HK-2 (cell line): ENCODE measurements around the gene RDM1.
"Not testable (repeated sequence)": the region's sequence is repeated elsewhere in the genome, so short reads cannot be mapped to it uniquely, and the experiment has no call there.

Experiments
- DNase-seq: peaks from one replicate; pipeline ENCODE4 v3.0.0-alpha.2; 2018; ENCODE audit not compliant: unreplicated experiment

Gene RDM1, protein sequence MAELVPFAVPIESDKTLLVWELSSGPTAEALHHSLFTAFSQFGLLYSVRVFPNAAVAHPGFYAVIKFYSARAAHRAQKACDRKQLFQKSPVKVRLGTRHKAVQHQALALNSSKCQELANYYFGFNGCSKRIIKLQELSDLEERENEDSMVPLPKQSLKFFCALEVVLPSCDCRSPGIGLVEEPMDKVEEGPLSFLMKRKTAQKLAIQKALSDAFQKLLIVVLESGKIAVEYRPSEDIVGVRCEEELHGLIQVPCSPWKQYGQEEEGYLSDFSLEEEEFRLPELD

GRCh38 chr17:35930211-35931065 is at the start of gene RDM1:
Gene RDM1, minus strand, starts transcription at chr17:35930773. Its CDS starts 46 bp downstream, at chr17:35930727.
- peak; percentile 85 for DNase-seq

GRCh38 chr17:35978346-35978745 is 47.8 kb upstream of the RDM1 start:
- no peak for DNase-seq

DNA sequence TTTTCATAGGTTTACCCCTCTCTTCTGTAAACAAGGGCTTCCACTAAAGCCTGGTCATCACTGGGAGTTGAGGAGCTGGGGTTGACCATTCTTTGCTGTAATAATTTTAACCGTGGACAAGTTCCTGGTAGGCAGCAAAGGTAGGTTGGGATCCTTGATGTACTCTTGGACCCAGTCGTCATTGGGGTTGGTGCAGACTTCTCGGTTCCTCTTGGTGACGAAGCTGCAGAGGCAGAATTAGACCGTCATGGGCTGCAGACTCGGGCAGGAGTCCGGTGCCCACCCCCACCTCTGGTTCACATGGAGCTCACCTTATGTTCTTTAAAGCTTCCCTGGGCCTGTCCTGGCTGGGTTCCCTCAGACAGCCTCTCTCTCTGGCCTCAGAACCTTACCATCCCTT is 46.9 kb upstream of the RDM1 start:
- no peak for DNase-seq

DNA sequence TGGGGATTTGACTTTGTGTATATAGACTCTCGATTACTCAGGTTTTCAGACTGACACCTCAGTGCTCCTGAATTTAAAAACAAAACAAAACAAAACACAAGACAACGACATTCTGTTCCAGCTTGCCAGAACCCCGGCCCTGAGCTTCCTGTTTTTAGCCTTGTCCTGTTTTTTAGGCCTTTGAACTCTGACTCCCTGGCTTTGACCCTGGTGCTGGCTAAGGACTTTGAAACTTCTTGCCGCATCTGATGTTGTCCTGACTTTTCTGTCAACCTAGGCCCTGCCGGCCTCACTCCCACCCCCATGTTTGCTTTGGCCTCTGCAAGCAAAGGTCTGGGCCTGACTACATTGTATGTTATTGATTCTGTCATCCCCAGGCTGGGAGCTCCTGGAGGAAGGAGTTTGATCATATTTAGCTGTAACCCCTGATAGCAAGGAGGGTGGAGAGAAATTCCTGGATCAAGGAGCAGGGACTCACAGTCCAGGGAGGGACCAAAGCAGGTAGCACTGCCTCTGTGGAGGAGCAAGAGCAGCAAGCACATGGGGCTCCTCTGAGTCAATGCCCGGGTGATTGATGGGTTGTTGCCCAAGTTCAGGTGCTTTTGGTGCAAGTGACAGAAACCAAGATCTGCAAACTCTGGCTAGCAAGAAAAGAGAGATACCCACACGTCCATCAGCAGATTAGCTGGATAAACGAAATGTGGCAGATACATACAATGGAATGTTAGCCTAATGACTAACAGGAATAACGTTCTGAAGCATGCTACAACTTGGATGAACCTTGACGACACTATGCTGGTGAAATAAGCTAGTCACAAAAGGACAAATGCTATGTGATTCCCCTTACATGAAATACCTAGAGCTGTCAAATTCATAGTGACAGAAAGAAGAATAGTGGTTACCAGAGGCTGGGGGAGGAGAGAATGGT is 43.0 kb upstream of the RDM1 start:
- DNase-seq, result no peak

DNA sequence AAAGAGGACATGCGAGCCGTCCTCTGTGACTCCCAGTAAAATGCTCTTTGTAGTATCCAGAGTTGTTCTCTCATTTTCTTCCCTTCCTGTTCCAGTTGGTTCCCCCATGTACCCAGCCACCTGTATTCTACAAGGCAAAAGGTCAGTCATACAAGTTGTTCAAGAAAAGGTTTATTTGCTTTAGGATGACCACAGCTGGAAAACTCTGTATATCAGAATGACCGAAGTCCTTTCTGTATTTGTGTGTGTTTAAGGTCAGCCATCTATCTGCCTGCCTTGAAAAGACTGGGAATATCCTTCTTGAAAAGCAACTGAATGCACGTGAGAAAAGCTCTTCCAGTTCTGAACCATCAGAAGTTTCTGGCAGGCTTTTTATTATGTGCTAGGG is 42.4 kb upstream of the RDM1 start:
- DNase-seq, result no peak

DNA sequence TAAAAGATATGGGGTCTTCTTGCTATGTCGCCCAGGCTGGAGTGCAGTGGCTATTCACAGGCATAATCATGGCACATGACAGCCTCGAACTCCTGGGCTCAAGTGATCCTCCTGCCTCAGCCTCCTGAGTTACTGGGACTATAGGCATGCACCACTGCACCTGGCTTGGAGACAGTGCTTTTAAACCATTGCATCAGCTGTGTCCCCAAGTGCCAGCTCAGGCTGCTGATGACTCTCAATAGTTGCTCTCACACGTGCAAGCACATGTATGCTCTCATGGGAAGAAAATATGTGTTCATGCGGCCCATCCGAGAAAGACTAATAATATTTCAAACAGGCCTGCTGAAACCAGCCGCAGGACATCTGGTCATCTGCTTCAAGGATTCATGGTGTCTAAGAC is 42.0 kb upstream of the RDM1 start:
- DNase-seq, result no peak

DNA sequence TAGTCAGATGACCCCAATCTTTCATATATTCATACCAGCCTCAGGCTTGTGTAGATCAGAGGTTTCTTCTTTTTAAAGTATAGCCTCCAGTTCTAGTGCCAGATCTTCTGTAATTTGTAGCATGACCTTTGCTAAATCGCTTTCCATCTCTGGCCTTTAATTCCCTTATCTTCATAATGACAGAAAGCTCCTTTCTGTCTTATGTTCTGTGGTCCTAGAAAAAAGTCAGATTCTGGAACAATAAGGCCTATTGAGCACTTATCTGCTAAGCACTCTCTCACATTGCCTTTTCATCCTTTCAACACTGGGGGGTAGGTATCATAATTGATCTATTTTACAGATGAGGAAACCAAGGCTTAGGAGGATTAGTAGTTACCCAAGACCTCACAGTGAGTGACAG is 41.5 kb upstream of the RDM1 start:
- no peak for DNase-seq

GRCh38 chr17:35969558-35970380 is 39.2 kb upstream of the RDM1 start:
- DNase-seq, result peak; percentile 67

DNA sequence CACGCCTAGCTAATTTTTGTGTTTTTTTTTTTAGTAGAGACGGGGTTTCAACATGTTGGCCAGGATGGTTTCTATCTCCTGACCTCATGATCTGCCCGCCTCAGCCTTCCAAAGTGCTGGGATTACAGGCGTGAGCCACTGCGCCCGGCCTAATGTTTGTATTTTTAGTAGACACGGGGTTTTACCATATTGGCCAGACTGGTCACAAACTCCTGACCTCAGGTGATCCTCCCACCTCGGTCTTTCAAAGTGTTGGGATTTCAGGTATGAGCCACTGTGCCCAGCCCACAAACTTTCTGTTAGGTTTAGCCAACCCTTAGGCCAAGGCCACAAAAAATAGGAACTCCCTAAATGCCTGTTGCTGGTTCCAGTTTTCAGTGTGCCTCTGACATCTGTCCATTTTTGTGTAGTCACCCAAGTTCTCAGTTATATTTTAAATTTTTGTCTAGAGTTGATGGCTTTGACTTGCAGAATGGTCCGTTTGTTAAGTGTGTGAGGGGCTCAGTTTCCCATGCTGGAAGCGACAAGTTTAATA is 38.0 kb upstream of the RDM1 start:
- no peak for DNase-seq

GRCh38 chr17:35965272-35965671 is 34.7 kb upstream of the RDM1 start:
- DNase-seq, result no peak

GRCh38 chr17:35963663-35964062 is 33.1 kb upstream of the RDM1 start:
- DNase-seq, result no peak

DNA sequence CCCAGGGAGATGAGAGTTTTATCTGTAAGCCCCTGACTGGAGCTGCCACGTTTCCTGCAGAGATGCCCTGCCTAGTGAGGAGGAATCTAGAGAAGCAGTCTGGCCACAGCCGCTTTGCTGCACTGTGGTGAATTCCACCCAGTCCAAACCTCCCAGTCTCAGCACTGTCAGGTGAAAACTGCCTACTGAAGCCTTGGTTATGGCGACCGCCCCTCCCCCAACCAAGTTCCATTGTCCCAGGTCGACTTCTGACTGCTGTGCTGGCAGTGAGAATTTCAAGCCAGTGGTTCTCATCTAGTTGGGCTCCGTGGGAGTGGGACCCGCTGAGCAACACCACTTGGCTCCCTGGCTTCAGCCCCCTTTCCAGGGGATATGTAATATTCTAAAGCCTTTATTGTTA is 23.1 kb upstream of the RDM1 start:
- no peak for DNase-seq

GRCh38 chr17:35949401-35949800 is 18.8 kb upstream of the RDM1 start:
- DNase-seq, result no peak

GRCh38 chr17:35948092-35948491 is 17.5 kb upstream of the RDM1 start:
- DNase-seq, result no peak

DNA sequence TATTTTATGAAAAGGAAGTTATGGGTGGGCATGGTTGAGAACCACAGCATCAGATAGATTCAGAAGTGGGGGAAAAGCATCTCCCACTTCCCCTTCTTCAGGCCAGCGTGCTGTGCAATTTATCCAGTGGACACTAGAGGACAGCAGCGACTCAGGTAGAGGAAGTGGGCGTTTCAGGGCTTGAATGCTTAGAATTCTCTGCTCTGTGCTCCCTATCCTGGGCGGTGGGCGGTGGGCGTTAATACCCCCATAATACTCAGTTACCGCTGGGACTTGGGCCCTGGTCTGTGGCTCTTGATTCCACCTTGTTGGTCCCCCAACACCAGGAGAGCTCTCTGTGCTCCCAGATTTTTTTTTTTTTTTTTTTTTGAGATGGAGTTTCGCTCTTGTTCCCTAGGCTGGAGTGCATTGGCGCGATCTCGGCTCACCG is 16.6 kb upstream of the RDM1 start:
- DNase-seq, result peak; percentile 38

- DNase-seq, result no peak
Observed at GRCh38 chr17:35944151-35944550, 13.6 kb upstream of the RDM1 start.

DNA sequence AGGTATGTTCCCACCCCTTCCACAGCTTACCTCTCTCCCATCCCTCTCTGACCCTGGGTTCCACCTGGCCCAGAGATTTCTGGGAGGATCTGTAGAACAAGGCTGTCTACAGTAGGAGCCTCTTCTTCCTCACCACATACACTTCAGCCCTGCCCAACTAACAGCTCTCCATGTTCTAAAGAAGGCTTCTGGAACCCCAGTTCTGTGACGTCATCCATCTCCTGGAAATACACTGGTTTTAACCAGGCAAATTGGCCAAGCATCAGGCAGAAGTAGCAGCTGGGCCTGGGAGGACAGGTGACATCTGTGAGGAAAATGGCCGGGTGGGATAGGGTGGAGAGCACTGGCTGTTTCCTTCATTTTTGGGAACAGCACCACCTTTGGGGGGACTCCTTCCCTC is 13.0 kb upstream of the RDM1 start, which contains the start of gene LYZL6:
Gene LYZL6, minus strand, starts transcription at position 177 of the 400 bp plus-strand sequence. CDS start 4,357 bp downstream, outside the sequence.
- no peak for DNase-seq

- DNase-seq, result no peak
Observed at GRCh38 chr17:35942588-35943186, 12.1 kb upstream of the RDM1 start.

DNA sequence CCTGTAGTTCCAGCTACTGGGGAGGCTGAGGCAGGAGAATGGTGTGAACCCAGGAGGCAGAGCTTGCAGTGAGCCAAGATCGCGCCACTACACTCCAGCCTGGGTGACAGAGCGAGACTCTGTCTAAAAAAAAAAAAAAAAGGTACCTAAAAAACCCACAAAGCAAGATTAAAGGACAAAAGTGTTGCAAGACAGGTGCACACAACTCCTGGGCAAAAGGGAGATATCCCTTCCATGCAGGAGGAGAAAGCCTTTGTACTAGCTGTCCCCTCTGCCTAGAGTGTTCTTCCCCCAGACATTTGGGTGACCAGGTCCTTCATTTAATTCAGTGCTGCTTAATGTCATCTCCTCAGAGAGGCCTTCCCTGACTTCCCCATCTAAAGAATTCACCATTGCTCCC is 7.9 kb upstream of the RDM1 start:
- DNase-seq, result not testable (repeated sequence)

DNA sequence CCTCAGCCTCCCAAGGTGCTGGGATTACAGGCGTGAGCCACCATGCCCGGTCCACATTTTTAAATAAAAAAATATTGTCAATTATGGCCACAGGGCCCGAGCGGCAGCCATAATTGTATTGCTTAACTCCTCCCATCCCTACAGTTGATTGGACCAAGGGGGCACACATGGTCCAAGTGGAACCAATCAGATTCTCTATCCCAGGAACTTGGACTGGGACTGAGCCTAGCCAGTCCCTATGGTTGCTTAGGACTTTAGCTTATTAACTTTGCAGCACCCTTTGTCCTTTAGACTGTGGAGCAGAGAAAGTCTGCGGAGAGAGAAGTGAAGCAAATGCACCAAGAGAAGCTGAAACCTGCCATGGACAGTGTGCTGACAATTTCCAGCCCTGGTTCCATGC is 5.5 kb upstream of the RDM1 start:
- no peak for DNase-seq
